Glutamatergic neuron (in vitro differentiated cells): ENCODE results near the gene KCNJ12. TPM values are rescaled to one million over a fixed set of nuclear protein-coding genes. Genes with fewer than 3 reads are reported as not detected.
"Not testable (repeated sequence)": the region's sequence is repeated elsewhere in the genome, so short reads cannot be mapped to it uniquely, and the experiment has no call there.

Source experiments
- DNase-seq: peaks from one replicate; pipeline ENCODE4 v3.0.0; 2022
- H3K27ac Mint-ChIP-seq: one replicate; pipeline ENCODE4 v1.8.0; 2020; ENCODE audit warnings: mild to moderate bottlenecking, mixed read lengths, inconsistent platforms; ENCODE audit not compliant: unreplicated experiment
- H3K27me3 Mint-ChIP-seq: one replicate; pipeline ENCODE4 v1.8.0; 2020; ENCODE audit warnings: mild to moderate bottlenecking, moderate library complexity, mixed read lengths, inconsistent platforms; ENCODE audit not compliant: unreplicated experiment
- H3K36me3 Mint-ChIP-seq: one replicate; pipeline ENCODE4 v1.8.0; 2020; ENCODE audit warnings: mild to moderate bottlenecking, mixed read lengths, inconsistent platforms; ENCODE audit not compliant: unreplicated experiment
- H3K4me1 Mint-ChIP-seq: one replicate; pipeline ENCODE4 v1.8.0; 2020; ENCODE audit warnings: mild to moderate bottlenecking, low read depth, mixed read lengths, inconsistent platforms; ENCODE audit not compliant: unreplicated experiment
- H3K4me3 Mint-ChIP-seq: one replicate; pipeline ENCODE4 v1.8.0; 2020; ENCODE audit warnings: mild to moderate bottlenecking, mixed read lengths, inconsistent platforms; ENCODE audit not compliant: unreplicated experiment
- H3K9me3 Mint-ChIP-seq: one replicate; pipeline ENCODE4 v1.8.0; 2020; ENCODE audit warnings: mild to moderate bottlenecking, moderate library complexity, mixed read lengths, inconsistent platforms; ENCODE audit not compliant: unreplicated experiment
- total RNA-seq: library from RNA; stranded (reverse); fragmentation: NEBNext Ultra II Directional; extraction: Animal tissue kit (Norgen Biotek cat#: 25700); gene quantifications from one replicate; pipeline ENCODE4 v1.2.1, GENCODE V29; 2021; ENCODE audit not compliant: unreplicated experiment
- TF ChIP-seq, protein P1 (sequence below): fragments of 200-600 bp; sonication (generic); IDR thresholded peaks from one replicate; pipeline ENCODE4 v1.5.0; 2021; ENCODE audit not compliant: partially characterized antibody, unreplicated experiment

Gene KCNJ12
- total RNA-seq, 1 donor from 2014 or later, result 9.6 TPM

GRCh38 chr17:21339011-21339410, 37.1 kb upstream of the KCNJ12 start:
- Mint-ChIP-seq H3K4me1 (no peaks in the 10 kb centered on the region), H3K9me3 (peaks cover 3% of the 10 kb centered on the region), H3K36me3 (no peaks in the 10 kb centered on the region), H3K27ac (no peak overlapping the region), H3K27me3 (peaks cover 4% of the 10 kb centered on the region), H3K4me3 (no peak overlapping the region)
- DNase-seq, result no peak
- TF ChIP-seq, protein P1, sequence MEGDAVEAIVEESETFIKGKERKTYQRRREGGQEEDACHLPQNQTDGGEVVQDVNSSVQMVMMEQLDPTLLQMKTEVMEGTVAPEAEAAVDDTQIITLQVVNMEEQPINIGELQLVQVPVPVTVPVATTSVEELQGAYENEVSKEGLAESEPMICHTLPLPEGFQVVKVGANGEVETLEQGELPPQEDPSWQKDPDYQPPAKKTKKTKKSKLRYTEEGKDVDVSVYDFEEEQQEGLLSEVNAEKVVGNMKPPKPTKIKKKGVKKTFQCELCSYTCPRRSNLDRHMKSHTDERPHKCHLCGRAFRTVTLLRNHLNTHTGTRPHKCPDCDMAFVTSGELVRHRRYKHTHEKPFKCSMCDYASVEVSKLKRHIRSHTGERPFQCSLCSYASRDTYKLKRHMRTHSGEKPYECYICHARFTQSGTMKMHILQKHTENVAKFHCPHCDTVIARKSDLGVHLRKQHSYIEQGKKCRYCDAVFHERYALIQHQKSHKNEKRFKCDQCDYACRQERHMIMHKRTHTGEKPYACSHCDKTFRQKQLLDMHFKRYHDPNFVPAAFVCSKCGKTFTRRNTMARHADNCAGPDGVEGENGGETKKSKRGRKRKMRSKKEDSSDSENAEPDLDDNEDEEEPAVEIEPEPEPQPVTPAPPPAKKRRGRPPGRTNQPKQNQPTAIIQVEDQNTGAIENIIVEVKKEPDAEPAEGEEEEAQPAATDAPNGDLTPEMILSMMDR, result no peak

DNA sequence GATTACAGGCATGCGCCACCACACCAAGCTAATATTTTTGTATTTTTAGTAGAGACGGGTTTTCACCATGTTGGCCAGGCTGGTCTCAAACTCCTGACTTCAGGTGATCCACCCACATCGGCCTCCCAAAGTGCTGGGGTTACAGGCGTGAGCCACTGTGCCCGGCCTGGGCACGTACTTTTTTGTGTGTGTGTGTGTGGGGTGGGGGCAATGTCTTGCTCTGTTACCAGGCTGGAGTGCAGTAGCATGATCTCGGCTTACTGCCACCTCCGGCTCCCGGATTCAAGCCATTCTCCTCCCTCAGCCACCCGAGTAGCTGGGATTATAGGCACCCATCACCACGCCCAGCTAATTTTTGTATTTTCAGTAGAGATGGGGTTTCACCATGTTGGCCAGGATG, 36.6 kb upstream of the KCNJ12 start:
- not testable (repeated sequence) for H3K4me1 Mint-ChIP-seq, H3K9me3 Mint-ChIP-seq, H3K36me3 Mint-ChIP-seq, DNase-seq, H3K27me3 Mint-ChIP-seq, H3K4me3 Mint-ChIP-seq, H3K27ac Mint-ChIP-seq

DNA sequence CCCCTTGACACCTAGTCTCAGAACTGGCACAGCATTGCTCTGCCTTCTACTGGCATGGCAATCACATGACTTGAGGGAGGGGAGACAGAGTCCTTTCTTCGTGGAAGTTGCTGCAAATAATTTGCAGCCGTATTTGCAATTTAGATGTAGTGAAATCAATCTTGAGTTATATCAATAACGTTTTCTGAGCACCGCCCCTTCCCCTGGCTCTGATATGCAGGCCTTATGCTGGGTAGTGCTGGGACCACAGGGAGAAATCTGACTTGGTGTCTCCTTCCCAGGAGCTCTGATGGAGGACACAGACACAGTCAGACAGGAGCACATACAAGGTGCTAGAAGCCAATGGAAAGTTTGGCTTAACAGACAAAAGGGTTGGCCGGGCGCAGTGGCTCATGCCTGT, 35.8 kb upstream of the KCNJ12 start:
- H3K27me3 Mint-ChIP-seq, H3K4me1 Mint-ChIP-seq, H3K9me3 Mint-ChIP-seq, H3K4me3 Mint-ChIP-seq, H3K36me3 Mint-ChIP-seq, DNase-seq, H3K27ac Mint-ChIP-seq: not testable (repeated sequence)

DNA sequence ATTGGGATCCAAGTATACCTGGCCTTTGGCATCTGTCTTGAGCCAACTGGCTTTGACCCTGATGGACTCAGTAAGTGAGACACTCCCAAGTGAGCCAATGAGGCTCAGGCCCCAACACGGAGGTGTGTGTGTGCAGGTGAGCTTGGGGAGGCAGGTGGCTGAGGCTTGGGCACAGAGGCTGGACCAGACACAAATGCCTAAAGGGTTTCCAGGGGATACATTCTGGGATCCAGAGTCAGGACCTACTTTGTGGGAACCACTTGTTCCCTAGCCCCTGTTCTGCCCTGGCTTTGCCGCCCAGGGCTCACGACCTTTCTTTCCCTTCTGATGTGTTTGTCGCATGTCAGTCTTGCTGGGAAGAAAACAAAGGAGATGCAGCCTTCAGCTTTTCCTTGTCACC, 34.9 kb upstream of the KCNJ12 start:
- not testable (repeated sequence) for H3K36me3 Mint-ChIP-seq, H3K9me3 Mint-ChIP-seq, DNase-seq, H3K4me1 Mint-ChIP-seq, H3K4me3 Mint-ChIP-seq, H3K27ac Mint-ChIP-seq, H3K27me3 Mint-ChIP-seq

DNA sequence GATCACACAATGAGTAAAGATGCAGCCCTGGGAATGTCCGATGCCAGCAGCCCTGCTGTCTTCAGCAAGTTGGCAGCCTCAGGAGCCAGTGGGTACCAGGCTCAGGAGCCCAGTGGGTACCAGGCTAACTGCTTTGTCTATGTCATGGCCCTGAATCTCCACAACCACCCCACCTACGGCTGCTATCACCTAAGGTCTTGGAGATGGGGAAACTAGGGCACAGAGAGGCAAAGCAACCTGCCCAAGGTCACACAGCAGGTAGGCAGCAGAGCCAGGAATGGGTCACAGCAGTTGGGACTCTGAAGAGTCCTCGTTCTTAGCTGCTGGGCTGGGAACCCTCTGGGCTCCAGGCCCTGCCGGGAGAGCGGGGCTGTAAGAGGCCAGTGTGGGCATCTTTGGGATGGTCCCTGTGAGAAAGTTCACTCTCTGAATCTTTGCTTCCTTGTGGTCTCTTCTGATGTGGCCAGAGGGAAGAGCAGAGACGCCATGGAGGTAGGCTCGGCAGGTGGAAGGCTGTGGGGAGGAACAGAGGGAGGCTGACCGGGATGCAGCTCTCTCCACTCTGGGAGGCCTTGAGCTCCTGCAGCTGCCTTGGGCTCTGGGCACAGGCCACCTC, 34.1 kb upstream of the KCNJ12 start:
- not testable (repeated sequence) for H3K4me1 Mint-ChIP-seq, H3K36me3 Mint-ChIP-seq, H3K27me3 Mint-ChIP-seq, H3K9me3 Mint-ChIP-seq, H3K4me3 Mint-ChIP-seq, DNase-seq, H3K27ac Mint-ChIP-seq

GRCh38 chr17:21343061-21343949, 32.9 kb upstream of the KCNJ12 start:
- not testable (repeated sequence) for H3K27ac Mint-ChIP-seq, H3K4me1 Mint-ChIP-seq, H3K4me3 Mint-ChIP-seq, H3K27me3 Mint-ChIP-seq, DNase-seq, H3K36me3 Mint-ChIP-seq, H3K9me3 Mint-ChIP-seq

DNA sequence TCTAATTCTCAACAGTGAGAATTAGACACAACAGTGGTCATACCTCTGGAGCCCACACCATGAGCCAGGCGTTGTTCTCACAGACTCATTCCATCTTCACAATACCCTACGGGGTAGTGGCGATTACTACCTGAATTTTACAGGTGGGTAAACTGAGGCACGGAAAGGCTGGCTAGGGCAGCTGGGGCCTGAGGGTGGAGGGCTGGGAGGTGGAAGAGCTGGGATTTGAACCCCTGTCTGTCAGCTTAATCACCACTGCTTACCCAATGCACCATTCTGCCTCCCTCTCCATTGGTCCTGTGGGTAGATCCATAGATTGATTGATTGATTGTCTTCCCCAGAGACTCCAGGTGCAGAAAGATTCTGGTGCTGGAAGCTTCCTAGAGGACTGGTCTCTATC, 31.4 kb upstream of the KCNJ12 start:
- not testable (repeated sequence) for H3K9me3 Mint-ChIP-seq, H3K27me3 Mint-ChIP-seq, H3K36me3 Mint-ChIP-seq, H3K4me1 Mint-ChIP-seq, H3K4me3 Mint-ChIP-seq, DNase-seq, H3K27ac Mint-ChIP-seq

DNA sequence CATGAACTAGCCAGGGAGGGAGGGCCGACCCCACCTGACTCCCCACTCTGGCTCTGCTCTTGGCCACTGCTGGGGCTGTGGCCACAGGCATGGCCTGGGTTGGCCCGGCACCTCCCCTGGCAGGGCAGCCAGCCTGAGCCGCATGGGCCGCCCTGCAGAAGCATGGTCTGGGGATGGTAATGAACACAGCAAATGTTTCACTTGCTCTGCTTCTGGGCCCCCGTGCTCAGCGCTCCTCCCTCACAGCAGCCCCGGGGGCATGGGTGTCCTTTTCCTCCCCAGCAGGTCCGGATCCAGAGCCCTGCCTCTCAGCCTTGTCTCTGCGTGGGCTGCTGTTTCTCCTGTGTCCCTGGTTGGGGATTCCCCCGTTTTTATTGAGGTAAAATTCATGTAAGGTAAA, 30.9 kb upstream of the KCNJ12 start:
- H3K4me1 Mint-ChIP-seq, result peaks cover 2% of the 10 kb centered on the region

DNA sequence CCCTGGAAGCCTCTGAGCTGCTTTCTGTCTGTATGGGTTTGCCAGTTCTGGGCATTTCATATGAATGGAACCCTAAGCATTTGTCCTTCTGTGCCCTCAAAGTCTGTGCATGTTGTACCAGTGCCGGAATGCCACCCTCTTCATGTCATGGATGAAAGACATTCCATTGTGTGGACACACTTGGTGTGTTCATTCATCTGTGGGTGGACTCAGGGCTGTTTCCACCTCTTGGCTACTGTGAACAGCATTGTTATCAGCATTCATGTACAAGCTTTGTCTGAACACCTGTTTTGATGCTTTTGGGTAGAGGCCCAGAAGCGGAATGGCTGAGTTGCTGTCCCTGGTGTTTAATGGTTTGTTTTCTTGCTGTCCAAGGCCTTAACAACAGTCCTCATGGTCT, 30.1 kb upstream of the KCNJ12 start:
- not testable (repeated sequence) for H3K27ac Mint-ChIP-seq, H3K4me3 Mint-ChIP-seq, H3K36me3 Mint-ChIP-seq, H3K4me1 Mint-ChIP-seq, DNase-seq, H3K9me3 Mint-ChIP-seq, H3K27me3 Mint-ChIP-seq

More for the DNA sequence above, 30.9 kb upstream of the KCNJ12 start:
- Mint-ChIP-seq H3K36me3 (no peaks in the 10 kb centered on the region), H3K27ac (no peak overlapping the region), H3K4me3 (no peak overlapping the region), H3K9me3 (peaks cover 3% of the 10 kb centered on the region), H3K27me3 (peaks cover 8% of the 10 kb centered on the region)
- TF ChIP-seq, protein P1, result no peak
- DNase-seq, result no peak

- not testable (repeated sequence) for H3K4me3 Mint-ChIP-seq, H3K36me3 Mint-ChIP-seq, H3K9me3 Mint-ChIP-seq, DNase-seq, H3K4me1 Mint-ChIP-seq, H3K27ac Mint-ChIP-seq, H3K27me3 Mint-ChIP-seq
Observed at GRCh38 chr17:21346651-21347250, 29.4 kb upstream of the KCNJ12 start.
